Effector CD4-positive, alpha-beta T cell (primary cell): Measurements from ENCODE around the gene RARRES1.
A peak's percentile ranks its signal among the peaks of the same experiment; 100 is the strongest.

Source experiments
- DNase-seq: peaks from one replicate; pipeline ENCODE4 v3.0.0-alpha.2; 2020

Gene RARRES1

DNA sequence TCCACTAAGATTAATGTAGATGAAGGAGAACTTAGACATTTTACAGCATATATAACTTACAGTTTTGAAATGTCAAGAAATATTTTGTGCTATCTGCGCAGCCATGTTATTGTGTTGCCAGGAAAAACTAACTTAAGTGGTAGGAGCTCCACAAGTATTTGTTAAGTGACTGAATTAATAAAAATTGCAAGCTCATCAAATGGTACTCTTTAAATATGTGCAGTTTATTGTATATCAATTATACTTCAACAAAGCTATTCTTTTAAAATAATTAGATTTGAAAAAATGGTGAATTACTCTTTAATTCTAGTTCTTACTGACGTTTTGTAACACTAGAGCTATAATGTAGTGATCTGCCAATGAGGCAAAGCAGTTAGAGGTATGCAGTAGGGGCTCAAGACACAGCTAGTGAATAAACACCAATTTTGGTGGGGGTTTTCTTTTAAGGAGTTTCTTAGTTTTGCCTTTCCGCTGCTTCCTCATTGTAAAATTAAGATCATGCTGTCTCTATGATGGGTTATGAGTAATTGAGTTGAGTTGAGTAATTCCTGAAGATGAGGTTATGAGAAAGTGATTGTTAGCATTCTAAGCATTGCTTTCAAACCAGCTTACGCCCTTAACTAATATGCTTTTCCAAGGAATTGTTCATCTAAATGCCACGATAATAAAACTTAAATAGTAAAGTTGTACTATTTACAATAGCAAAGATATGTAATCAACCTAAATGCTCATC is 48.9 kb downstream of the RARRES1 start:
- no peak for DNase-seq

DNA sequence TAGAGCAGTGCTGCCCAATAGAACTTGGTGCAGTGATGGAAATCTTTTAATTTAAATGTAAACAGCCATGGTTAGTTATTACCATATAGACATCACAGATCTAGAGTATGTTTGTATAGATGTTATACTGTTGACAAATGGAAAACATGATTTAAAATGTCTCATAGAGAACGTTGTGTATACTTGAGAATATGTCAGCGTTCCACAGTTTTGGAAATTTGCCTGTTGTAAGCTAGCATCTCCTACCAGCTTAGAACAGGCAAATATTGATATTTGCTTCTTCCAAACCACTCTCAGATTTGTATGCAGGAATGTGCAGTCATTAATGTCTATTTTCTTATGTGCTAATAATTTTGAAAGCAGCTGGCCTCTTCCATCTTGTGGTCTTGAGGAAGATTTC is 51.4 kb downstream of the RARRES1 start:
- no peak for DNase-seq

DNA sequence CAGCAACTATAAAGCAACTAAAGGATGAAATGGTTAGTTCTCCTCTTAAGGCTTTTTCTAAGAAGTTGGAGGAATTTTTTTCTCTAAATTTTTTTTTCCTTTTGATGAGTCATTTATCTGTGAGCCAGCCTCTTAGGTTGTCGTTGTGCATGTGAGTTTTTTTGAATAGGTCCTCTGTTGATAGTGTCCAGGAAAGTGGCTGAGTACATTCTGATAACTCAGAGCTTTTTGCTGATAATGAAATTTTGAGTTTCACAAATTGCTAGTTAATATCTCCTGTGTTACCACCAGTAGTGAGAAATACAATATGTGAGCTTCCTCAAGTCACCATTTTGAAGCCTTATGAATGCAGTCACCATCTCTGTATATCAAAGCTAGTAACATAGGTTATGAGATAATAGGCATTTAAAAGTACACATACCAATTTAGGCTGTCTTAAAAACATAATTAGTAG is 52.7 kb downstream of the RARRES1 start:
- DNase-seq: no peak

DNA sequence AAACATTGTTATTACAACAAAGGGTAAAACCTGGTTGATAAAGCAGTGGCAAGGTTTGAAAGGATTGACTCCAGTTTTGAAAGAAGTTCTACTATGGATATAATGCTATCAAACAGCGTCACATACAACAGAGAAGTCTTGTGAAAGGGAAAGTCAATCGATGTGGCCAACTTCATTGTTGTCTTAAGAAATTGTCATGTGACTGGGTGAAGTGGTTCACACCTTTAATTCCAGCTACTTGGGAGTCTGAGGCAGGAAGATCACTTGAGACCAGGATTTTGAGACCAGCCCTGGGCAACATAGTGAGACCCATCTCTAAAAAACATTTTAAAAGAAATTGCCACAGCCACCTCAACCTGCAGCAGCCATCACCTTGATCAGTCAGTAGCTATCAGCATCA is 53.6 kb downstream of the RARRES1 start:
- no peak for DNase-seq

DNA sequence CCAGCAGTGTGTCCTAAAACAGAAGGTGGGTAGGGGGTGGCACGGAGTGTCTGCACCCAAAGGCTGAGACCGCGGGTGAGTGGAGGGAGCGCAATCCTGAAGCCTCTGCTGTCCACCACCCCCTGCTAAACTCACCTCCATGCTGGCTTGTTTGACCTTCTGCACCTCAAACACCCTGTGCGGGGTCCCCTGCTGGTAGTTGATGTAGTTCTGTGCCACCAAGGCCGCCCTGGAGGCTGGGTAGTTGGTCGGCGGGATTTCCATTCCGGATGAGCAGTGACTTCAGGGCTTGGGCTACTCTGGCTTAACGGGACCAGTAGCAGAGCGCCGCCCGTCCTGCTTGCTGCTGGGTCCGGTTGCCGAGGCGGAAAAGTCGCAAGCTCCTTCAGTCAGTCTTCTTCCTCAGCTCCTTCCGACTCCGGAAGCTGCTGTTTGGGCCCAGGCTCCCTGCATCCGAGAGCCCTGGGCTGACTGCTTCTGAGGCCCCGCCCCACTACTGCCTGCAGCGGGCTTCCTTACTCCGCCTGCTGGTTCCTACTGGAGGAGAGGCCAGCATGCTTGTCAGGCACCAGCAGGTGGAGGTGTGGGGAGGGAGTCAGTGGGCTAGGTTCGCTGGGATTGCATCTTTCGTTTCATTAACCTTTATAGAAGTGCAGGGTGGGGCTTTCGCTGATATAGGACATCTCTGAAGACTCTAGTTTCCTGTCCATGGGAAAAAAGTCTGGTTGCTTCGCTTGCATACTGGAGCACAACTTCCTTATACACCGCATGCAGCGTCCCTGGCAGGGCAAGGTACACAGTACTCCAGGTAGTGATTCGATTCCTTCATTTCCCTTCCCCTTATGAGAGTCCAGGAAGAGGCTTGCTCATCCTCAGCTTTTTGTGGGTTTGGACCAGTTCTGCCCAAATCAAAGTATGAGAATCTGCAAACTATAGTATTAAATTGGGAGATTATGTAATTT is 59.8 kb downstream of the RARRES1 start, which contains the start of gene LXN:
Gene LXN (minus strand): TSS at position 434 of the 962 bp plus-strand sequence. CDS start 170 bp downstream, at position 264.
- DNase-seq: peak; percentile 79

DNA sequence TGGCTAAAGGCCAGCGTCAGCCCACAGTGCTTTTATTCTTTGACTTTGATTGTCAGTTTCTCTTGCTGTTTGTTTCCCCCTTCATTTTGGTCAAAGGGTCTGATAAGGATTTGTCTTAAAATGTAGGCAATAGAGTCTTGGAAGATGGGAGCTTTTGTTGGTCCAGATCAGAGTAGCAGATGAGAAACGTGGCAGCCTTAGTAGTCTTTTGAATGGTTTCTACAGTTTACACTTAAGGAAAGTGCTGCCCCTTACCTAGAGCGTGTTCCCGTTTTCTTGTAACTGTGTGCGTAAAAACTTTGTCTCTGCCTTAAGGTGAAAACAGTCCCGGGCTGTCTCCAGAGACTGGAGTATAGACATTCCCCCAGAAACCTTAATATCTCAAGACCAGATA is 60.4 kb downstream of the RARRES1 start:
- no peak for DNase-seq

DNA sequence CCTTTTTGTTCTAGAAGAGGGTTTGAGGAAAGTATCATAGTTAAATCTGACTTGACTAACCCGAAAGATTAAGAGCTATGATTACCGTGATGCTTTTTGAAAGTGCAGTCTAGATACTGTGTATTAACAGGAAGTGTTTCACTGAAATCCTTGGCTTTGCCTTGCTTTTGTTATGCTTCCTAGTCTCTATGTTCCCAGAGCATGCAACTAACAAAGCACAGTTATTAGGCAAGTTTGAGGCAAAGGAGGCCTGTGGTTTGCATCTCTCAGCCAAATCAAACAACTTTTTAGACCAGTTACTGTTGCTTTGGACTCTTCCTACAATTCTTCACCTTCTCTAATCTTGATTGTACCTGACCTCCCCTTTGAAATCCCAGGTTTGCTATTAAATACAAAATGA is 63.8 kb downstream of the RARRES1 start:
- no peak for DNase-seq

DNA sequence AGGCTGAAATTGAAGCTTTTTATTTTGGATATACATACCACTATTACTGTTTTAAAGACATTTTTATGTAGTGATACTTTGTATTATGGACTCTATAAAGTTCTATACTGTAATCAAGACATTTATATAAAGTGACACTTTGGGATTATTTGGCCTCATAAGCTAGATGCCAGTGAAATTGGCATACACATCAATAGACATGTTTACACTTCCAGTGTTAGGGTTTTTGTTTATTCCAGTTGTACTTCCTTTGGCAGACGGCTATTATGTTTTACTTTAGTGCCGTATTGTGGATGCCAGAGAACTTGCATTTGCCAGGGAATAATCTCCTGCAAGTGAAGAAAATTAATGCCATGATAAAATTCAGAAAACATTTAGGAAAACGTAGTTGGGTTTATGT is 65.8 kb downstream of the RARRES1 start:
- no peak for DNase-seq

DNA sequence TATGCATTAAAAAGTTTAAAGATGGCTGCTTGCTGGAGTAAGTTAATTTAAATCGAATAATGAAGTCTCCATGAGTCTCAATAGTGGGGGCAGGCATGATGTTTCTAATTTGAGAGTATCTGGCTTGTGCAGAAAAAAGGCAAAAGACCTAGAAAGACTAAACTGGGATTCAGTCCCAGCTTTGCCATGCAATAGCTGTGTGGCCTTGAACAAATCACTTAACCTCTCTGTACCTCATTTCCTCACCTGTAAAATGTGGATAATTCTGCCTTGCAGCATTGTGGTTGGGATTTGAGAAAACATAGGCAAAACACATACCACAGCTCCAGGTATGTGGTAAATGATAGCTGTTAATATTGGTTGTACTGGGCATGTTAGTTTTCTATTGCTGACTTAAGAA is 68.4 kb downstream of the RARRES1 start:
- DNase-seq: no peak

DNA sequence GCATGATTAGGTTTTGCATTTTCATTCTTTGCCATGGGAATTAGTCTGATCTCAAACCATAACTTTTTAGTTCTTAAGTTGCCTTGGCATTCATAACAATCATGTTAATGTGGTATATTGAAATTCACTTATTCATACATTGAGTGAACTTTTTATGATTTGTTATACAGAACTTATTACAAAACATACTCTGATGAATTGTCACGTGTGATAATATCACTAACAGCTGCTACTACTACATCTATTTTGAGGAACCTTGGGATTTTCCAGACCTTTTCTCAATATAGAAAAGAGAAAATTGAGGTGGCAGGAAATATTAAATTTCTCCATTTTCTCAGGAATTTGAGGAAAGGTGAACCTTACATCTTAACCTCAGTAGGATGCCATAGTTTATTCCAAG is 69.0 kb downstream of the RARRES1 start:
- DNase-seq: no peak

DNA sequence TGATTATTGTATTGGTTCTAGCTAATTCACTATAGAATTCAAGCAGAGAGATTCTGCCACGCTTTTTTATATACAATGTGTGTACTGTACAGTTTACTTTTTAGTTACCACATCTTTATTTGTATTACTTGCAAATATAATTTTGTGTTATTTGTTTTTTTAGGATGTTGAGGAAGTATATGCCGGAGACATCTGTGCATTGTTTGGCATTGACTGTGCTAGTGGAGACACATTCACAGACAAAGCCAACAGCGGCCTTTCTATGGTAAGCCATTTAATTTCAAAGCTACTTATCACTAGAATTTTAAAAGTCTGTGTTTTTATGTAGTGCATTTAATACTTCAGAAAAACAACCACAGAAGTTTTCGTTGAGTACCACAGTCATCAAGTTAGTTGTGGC is 71.5 kb downstream of the RARRES1 start:
- no peak for DNase-seq

DNA sequence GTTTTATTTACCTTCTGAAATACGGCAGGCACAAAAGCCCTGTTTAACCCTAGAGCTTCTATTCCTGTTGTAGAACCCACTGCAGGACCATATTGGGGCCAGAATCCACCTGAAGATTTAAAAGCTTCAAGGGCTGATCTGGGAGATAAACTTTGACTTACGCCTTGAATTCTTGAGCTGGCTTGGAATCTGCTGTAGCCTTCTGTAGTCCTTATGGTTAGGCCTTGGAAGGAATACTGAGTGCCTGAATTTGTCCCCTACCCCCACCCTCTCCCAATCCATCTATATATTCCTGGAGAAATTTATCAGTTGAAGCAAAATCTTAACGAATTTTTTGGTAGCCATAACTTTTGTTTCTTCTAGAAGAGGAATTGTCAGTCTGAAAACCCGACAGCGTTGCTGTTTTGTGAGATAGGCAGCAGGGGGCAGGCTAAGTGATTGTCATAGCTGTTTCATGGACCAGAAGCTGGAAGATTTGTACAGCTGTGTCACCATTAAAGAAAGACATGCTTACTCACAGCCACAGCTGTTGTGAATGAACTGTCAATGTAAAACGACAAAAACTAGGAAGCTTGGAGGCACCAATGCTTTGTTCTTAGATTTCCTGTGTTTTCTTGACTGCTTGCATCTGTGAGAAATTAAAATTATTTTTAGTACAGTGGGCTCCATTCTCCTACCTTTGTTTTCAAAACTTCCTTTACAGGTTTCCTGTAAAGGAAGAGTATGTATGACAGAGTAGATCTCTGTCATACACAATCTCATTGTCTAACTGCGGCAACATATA is 72.6 kb downstream of the RARRES1 start:
- peak; percentile 46 for DNase-seq

DNA sequence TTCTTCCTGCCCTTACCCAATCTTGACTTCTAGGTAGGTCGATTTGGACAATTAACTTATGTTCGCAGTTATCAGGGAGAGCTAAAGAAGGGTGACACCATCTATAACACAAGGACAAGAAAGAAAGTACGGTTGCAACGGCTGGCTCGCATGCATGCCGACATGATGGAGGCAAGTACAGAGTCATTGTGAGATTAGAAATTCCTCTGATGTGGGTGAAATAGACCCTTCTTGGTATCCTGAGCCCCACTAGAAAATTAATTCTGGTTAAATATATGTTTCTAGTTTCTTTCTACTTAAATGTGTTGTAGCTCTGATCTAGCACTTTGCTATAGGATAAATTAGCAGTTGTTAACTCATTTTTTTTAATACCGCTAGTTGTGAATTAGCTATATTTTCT is 73.4 kb downstream of the RARRES1 start:
- no peak for DNase-seq

DNA sequence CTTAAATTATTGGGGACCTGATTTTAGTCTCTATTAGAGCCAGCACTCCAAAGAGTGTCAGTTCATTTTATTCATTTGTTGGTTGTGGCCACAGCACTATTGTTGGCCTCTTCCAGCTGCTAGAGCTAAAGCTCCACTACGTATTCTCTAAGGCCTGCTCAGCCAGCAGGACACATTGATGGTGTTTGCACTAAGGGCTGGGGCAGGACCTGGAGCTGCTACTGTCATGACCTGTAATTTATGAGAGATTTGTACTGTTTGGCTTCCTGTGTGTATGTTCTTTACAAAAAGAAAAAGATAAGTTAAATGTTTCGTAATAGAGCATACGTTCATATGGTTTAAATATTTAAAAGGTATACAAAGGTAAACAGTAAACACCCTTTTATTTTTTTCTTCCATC is 79.8 kb downstream of the RARRES1 start:
- DNase-seq: no peak

DNA sequence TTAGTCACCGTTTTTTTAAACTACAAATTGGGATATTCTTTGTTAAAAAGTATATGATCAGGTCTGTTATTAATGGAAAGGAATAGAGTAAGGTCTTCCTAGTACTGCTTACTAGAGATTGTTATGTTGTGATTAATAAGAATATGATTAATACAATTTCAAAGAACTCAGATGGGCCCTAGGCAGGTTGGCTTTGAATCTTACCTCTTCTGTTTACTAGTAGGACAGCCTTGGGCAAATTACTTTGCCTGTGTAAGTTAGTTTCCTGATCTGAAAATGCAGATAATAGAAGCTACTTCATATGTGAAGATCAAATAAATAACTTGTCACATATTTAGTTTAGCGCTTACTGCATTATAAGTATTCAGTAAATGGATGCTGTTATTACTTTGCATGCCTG is 81.1 kb downstream of the RARRES1 start:
- DNase-seq: no peak

DNA sequence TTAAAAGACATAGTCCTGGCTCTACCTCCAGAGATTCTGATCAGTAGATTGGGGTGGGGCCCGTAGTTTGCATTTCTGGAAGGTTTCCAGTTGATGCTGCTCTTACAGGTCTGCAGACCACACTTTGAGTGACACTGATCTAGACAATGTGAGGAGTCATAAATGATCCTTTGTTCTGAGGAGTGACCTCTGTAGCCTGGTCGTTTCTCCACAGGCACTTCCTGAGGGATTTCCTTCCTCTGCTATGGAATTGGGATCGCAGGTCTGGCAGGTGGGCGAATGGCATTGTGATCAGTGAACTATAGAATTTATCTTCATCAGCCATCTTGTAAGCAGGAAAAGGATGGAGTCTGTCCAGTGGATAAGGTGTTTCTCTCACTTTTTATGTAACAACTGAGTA is 82.5 kb downstream of the RARRES1 start:
- DNase-seq: no peak
